Central memory CD8-positive, alpha-beta T cell (primary cell): Measurements from ENCODE around the gene EEF1G.
A peak's percentile ranks its signal among the peaks of the same experiment; 100 is the strongest.
"Not testable (repeated sequence)": the region's sequence is repeated elsewhere in the genome, so short reads cannot be mapped to it uniquely, and the experiment has no call there.

Source experiments
- ATAC-seq: fragments of 150-1000 bp; cut with Tn5 transposase; replicated peaks from 2 replicates; pipeline ENCODE4 v1.10.0; 2022; ENCODE audit warnings: mild to moderate bottlenecking, moderate FRiP score, moderate number of reproducible peaks; ENCODE audit not compliant: poor library complexity, severe bottlenecking; ENCODE audit errors: extremely low read depth
- DNase-seq, 2 donors: peaks; one replicate each; pipeline ENCODE4 v3.0.0; 2021; ENCODE audit warnings: low spot score in 2 of 2
- H3K27ac Mint-ChIP-seq: one replicate; pipeline ENCODE4 v1.8.0; 2022; ENCODE audit warnings: low read depth, mild to moderate bottlenecking, moderate library complexity, mixed read lengths
- H3K27me3 Mint-ChIP-seq: one replicate; pipeline ENCODE4 v1.8.0; 2022; ENCODE audit warnings: mixed read lengths
- H3K36me3 Mint-ChIP-seq: one replicate; pipeline ENCODE4 v1.8.0; 2022; ENCODE audit warnings: mild to moderate bottlenecking, moderate library complexity, mixed read lengths; ENCODE audit not compliant: insufficient read depth
- H3K4me1 Mint-ChIP-seq: one replicate; pipeline ENCODE4 v1.8.0; 2022; ENCODE audit warnings: mixed read lengths
- H3K4me3 Mint-ChIP-seq: one replicate; pipeline ENCODE4 v1.8.0; 2022; ENCODE audit warnings: mild to moderate bottlenecking, moderate library complexity, mixed read lengths
- H3K9me3 Mint-ChIP-seq: one replicate; pipeline ENCODE4 v1.8.0; 2022; ENCODE audit warnings: mixed read lengths

The EEF1G gene

GRCh38 chr11:62580959-62581715, 7.4 kb upstream of the EEF1G start:
- DNase-seq: no peak
- Mint-ChIP-seq H3K36me3 (peaks cover 30% of the 10 kb centered on the region), H3K9me3 (no peaks in the 10 kb centered on the region), H3K27me3 (no peaks in the 10 kb centered on the region), H3K4me3 (no peak overlapping the region), H3K4me1 (no peaks in the 10 kb centered on the region), H3K27ac (no peak overlapping the region)
- ATAC-seq: no peak

- H3K4me1 Mint-ChIP-seq: peaks cover 12% of the 10 kb centered on the region
- peaks cover 25% of the 10 kb centered on the region for H3K36me3 Mint-ChIP-seq
- H3K9me3 Mint-ChIP-seq: no peaks in the 10 kb centered on the region
- ATAC-seq: no peak
- H3K4me3 Mint-ChIP-seq: no peak overlapping the region
- H3K27me3 Mint-ChIP-seq: no peaks in the 10 kb centered on the region
- H3K27ac Mint-ChIP-seq: no peak overlapping the region
- DNase-seq: no peak
Observed at GRCh38 chr11:62579252-62579651, 5.6 kb upstream of the EEF1G start.

GRCh38 chr11:62578541-62578940, 4.8 kb upstream of the EEF1G start:
- DNase-seq: no peak
- Mint-ChIP-seq H3K4me3 (no peak overlapping the region), H3K27me3 (no peaks in the 10 kb centered on the region), H3K36me3 (peaks cover 27% of the 10 kb centered on the region), H3K9me3 (no peaks in the 10 kb centered on the region), H3K27ac (no peak overlapping the region), H3K4me1 (peaks cover 19% of the 10 kb centered on the region)
- ATAC-seq: no peak

GRCh38 chr11:62577046-62577714, 3.5 kb upstream of the EEF1G start:
- H3K9me3 Mint-ChIP-seq: no peaks in the 10 kb centered on the region
- ATAC-seq: no peak
- peaks cover 39% of the 10 kb centered on the region for H3K36me3 Mint-ChIP-seq
- H3K4me3 Mint-ChIP-seq: no peak overlapping the region
- peaks cover 32% of the 10 kb centered on the region for H3K4me1 Mint-ChIP-seq
- H3K27me3 Mint-ChIP-seq: no peaks in the 10 kb centered on the region
- no peak for DNase-seq
- H3K27ac Mint-ChIP-seq: no peak overlapping the region

GRCh38 chr11:62575837-62576236, 2.1 kb upstream of the EEF1G start:
- peak overlapping the region; percentile 91 for H3K27ac Mint-ChIP-seq
- H3K27me3 Mint-ChIP-seq: no peaks in the 10 kb centered on the region
- H3K4me1 Mint-ChIP-seq: peaks cover 46% of the 10 kb centered on the region
- no peak for DNase-seq
- ATAC-seq: no peak
- no peaks in the 10 kb centered on the region for H3K9me3 Mint-ChIP-seq
- peaks cover 52% of the 10 kb centered on the region for H3K36me3 Mint-ChIP-seq
- H3K4me3 Mint-ChIP-seq: peak overlapping the region; percentile 98

GRCh38 chr11:62575156-62575555, 1.5 kb upstream of the EEF1G start:
- H3K27ac Mint-ChIP-seq: peak overlapping the region; percentile 91
- peaks cover 56% of the 10 kb centered on the region for H3K36me3 Mint-ChIP-seq

GRCh38 chr11:62574363-62575071, 826 bp upstream of the EEF1G start:
- H3K4me3 Mint-ChIP-seq: peak overlapping the region; percentile 98
- H3K27me3 Mint-ChIP-seq: no peaks in the 10 kb centered on the region
- peak; percentile 12 for ATAC-seq
- H3K9me3 Mint-ChIP-seq: no peaks in the 10 kb centered on the region
- H3K4me1 Mint-ChIP-seq: peaks cover 48% of the 10 kb centered on the region
- DNase-seq: no peak
- H3K36me3 Mint-ChIP-seq: peaks cover 61% of the 10 kb centered on the region
- H3K27ac Mint-ChIP-seq: peak overlapping the region; percentile 91

More at GRCh38 chr11:62575156-62575555, 1.5 kb upstream of the EEF1G start:
- ATAC-seq: no peak
- Mint-ChIP-seq H3K4me3 (peak overlapping the region; percentile 98), H3K9me3 (no peaks in the 10 kb centered on the region), H3K27me3 (no peaks in the 10 kb centered on the region), H3K4me1 (peaks cover 48% of the 10 kb centered on the region)
- DNase-seq: no peak

GRCh38 chr11:62573006-62573591, 592 bp downstream of the EEF1G start:
- DNase-seq: peak; percentile 20 to 25
- peak; percentile 27 for ATAC-seq
- peaks cover 48% of the 10 kb centered on the region for H3K4me1 Mint-ChIP-seq
- no peaks in the 10 kb centered on the region for H3K9me3 Mint-ChIP-seq
- peak overlapping the region; percentile 98 for H3K4me3 Mint-ChIP-seq
- H3K27me3 Mint-ChIP-seq: no peaks in the 10 kb centered on the region
- peak overlapping the region; percentile 91 for H3K27ac Mint-ChIP-seq
- H3K36me3 Mint-ChIP-seq: peaks cover 60% of the 10 kb centered on the region

- Mint-ChIP-seq H3K27me3 (no peaks in the 10 kb centered on the region), H3K9me3 (no peaks in the 10 kb centered on the region), H3K4me3 (peak overlapping the region; percentile 98), H3K4me1 (peaks cover 51% of the 10 kb centered on the region), H3K36me3 (peaks cover 56% of the 10 kb centered on the region), H3K27ac (peak overlapping the region; percentile 91)
- no peak for DNase-seq
- ATAC-seq: no peak
Observed at GRCh38 chr11:62572431-62572830, 1.3 kb downstream of the EEF1G start.

- not testable (repeated sequence) for H3K27me3 Mint-ChIP-seq, DNase-seq, ATAC-seq, H3K9me3 Mint-ChIP-seq
- peak overlapping the region; percentile 91 for H3K27ac Mint-ChIP-seq
- peak overlapping the region; percentile 1 for H3K4me3 Mint-ChIP-seq
- peaks cover 60% of the 10 kb centered on the region for H3K4me1 Mint-ChIP-seq
- peaks cover 62% of the 10 kb centered on the region for H3K36me3 Mint-ChIP-seq
Observed at GRCh38 chr11:62571493-62571892, 2.2 kb downstream of the EEF1G start.

- H3K27me3 Mint-ChIP-seq, H3K4me3 Mint-ChIP-seq, H3K9me3 Mint-ChIP-seq, ATAC-seq, DNase-seq: not testable (repeated sequence)
- peaks cover 63% of the 10 kb centered on the region for H3K36me3 Mint-ChIP-seq
- peak overlapping the region; percentile 91 for H3K27ac Mint-ChIP-seq
- H3K4me1 Mint-ChIP-seq: peaks cover 65% of the 10 kb centered on the region
Observed at GRCh38 chr11:62570903-62571302, 2.8 kb downstream of the EEF1G start.

GRCh38 chr11:62569611-62570010, 4.1 kb downstream of the EEF1G start:
- H3K36me3 Mint-ChIP-seq: peaks cover 67% of the 10 kb centered on the region
- peaks cover 56% of the 10 kb centered on the region for H3K4me1 Mint-ChIP-seq
- H3K9me3 Mint-ChIP-seq: no peaks in the 10 kb centered on the region
- H3K4me3 Mint-ChIP-seq: no peak overlapping the region
- H3K27ac Mint-ChIP-seq: no peak overlapping the region
- H3K27me3 Mint-ChIP-seq: no peaks in the 10 kb centered on the region
- ATAC-seq (no peak), DNase-seq (no peak)
